PFSK-1 (cell line): ENCODE results near the gene CACNA1C.

Experiments
- FOXP2 ChIP-seq: optimal IDR thresholded peaks from 2 replicates; pipeline ENCODE3; 2011; ENCODE audit warnings: borderline replicate concordance, control low read depth, inconsistent platforms; ENCODE audit not compliant: insufficient read depth; ENCODE audit errors: extremely low read length, extremely low read depth
- POLR2AphosphoS5 ChIP-seq: IDR thresholded peaks from 2 replicates; pipeline ENCODE4 v1.6.1; 2012; ENCODE audit warnings: low read depth, mild to moderate bottlenecking, control low read depth, low read length, moderate library complexity
- REST ChIP-seq, 2 experiments: IDR thresholded peaks; 2 replicates each; pipeline versions ENCODE4 v1.6.1 to v1.8.0; 2011 to 2012; ENCODE audit warnings: low read depth in 2 of 2, low read length in 2 of 2, control low read depth in 1 of 2, inconsistent platforms in 1 of 2, mild to moderate bottlenecking in 1 of 2, moderate library complexity in 1 of 2; ENCODE audit not compliant: insufficient read depth in 1 of 2
- SIN3A ChIP-seq: IDR thresholded peaks from 2 replicates; pipeline ENCODE4 v1.6.1; 2012; ENCODE audit warnings: mild to moderate bottlenecking, low read length, moderate library complexity, borderline replicate concordance; ENCODE audit not compliant: insufficient read depth
- TAF1 ChIP-seq: IDR thresholded peaks from 2 replicates; pipeline ENCODE4 v1.6.1; 2012; ENCODE audit warnings: low read length, control low read depth, borderline replicate concordance; ENCODE audit not compliant: insufficient read depth

The CACNA1C gene

DNA sequence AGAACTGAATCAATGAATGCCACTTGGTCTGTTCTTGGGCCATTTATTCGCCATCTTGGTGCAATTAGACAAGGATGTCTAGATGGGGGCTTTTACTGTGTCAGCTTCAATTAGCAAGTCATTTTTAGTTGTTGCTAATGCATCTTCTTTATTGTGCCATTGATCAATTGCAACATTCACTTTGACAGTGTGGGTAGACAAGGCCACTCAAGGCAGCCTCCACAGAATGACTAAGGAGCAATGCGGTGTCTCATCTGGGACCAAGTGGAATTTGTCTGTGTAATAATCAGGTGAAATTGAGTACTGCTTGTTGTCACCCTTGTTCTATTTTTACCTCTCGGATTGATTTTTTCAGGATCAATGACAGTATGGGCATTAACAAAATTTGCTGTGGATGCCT is 275.9 kb downstream of the CACNA1C start:
- no peak for TF ChIP-seq REST (IDR thresholded peaks at IDR 0.05; ENCODE audit: insufficient read depth in 1 of 2, low read depth in 2 of 2, low read length in 2 of 2)
- TF ChIP-seq FOXP2: no peak
- TF ChIP-seq TAF1: no peak
- no peak for TF ChIP-seq POLR2AphosphoS5
- no peak for TF ChIP-seq SIN3A

- TF ChIP-seq SIN3A: no peak
- TF ChIP-seq REST (IDR thresholded peaks at IDR 0.05; ENCODE audit: insufficient read depth in 1 of 2, low read depth in 2 of 2, low read length in 2 of 2): no peak
- no peak for TF ChIP-seq POLR2AphosphoS5
- no peak for TF ChIP-seq TAF1
- no peak for TF ChIP-seq FOXP2
Observed at GRCh38 chr12:2329661-2330210, 276.9 kb downstream of the CACNA1C start.

- no peak for TF ChIP-seq TAF1
- no peak for TF ChIP-seq REST (IDR thresholded peaks at IDR 0.05; ENCODE audit: insufficient read depth in 1 of 2, low read depth in 2 of 2, low read length in 2 of 2)
- no peak for TF ChIP-seq FOXP2
- TF ChIP-seq SIN3A: no peak
- TF ChIP-seq POLR2AphosphoS5: no peak
Observed at GRCh38 chr12:2332236-2332635, 279.4 kb downstream of the CACNA1C start.

- TF ChIP-seq REST (IDR thresholded peaks at IDR 0.05; ENCODE audit: insufficient read depth in 1 of 2, low read depth in 2 of 2, low read length in 2 of 2) (no peak), TAF1 (no peak), FOXP2 (no peak), SIN3A (no peak), POLR2AphosphoS5 (no peak)
Observed at GRCh38 chr12:2332947-2333346, 280.2 kb downstream of the CACNA1C start.
